ENCODE data around the gene ZNF33A.

DNA sequence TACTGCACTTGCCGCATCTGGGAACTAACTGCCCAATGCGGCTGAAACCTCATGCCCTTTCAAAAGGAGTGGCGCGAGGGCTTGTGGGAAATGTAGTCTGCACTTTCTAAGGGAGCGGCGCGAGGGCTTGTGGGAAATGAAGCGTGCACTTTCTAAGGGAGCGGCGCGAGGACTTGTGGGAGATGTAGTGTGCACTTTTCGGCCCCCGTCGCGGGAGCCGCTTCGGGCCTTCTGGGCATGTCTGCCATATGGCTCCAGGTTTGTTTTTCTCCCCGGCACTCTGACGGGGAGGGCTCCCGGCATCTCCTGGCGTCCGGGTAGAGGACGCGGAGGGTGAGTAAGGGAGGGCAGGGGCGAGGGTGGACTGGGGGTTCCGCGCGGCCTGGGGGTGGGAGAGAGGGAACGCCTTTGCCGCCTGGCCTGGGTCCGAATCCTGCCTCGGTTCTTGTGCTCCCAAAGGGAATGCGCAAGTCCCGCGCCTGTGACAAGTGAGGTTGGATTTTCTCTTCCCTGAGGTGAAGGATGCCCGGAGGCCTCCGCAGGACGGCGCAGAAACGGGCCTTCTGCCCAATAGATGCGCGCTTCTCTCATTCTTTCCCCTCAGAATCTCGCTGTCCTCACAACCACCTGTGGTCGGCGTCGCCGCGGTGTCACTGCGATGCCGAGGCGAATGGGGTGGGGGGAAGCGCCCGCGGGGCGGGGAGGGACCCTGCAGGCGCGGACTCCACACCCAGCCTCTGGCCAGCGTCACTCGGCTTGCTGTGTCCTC lies 83.9 kb downstream of the ZNF33A start, which contains the start of gene ZNF37A:
- TF ChIP-seq, protein P1, sequence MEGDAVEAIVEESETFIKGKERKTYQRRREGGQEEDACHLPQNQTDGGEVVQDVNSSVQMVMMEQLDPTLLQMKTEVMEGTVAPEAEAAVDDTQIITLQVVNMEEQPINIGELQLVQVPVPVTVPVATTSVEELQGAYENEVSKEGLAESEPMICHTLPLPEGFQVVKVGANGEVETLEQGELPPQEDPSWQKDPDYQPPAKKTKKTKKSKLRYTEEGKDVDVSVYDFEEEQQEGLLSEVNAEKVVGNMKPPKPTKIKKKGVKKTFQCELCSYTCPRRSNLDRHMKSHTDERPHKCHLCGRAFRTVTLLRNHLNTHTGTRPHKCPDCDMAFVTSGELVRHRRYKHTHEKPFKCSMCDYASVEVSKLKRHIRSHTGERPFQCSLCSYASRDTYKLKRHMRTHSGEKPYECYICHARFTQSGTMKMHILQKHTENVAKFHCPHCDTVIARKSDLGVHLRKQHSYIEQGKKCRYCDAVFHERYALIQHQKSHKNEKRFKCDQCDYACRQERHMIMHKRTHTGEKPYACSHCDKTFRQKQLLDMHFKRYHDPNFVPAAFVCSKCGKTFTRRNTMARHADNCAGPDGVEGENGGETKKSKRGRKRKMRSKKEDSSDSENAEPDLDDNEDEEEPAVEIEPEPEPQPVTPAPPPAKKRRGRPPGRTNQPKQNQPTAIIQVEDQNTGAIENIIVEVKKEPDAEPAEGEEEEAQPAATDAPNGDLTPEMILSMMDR (IDR thresholded peaks at IDR 0.05) = peak in 1 of 7 experiments; percentile 23
- TF ChIP-seq POLR2A (IDR thresholded peaks at IDR 0.05) = peak in 1 of 4 donors; percentile 32

Data from stomach (tissue), 4 donors.